Mesodermal cell (in vitro differentiated cells): ENCODE measurements around the gene CNOT4.
"Not testable (repeated sequence)": the region's sequence is repeated elsewhere in the genome, so short reads cannot be mapped to it uniquely, and the experiment has no call there.

Source experiments
- H3K27ac ChIP-seq: 2 replicates; pipeline ENCODE4 v1.7.0; 2013; ENCODE audit warnings: mild to moderate bottlenecking, low read depth, low read length, moderate library complexity; ENCODE audit not compliant: severe bottlenecking
- H3K36me3 ChIP-seq: 2 replicates; pipeline ENCODE4 v1.7.1; 2013; ENCODE audit warnings: mild to moderate bottlenecking, low read length, moderate library complexity; ENCODE audit not compliant: control insufficient read depth, insufficient read depth
- H3K4me1 ChIP-seq: one replicate; pipeline ENCODE4 v1.7.1; 2013; ENCODE audit warnings: mild to moderate bottlenecking, low read length; ENCODE audit not compliant: insufficient read depth, control insufficient read depth, poor library complexity, severe bottlenecking
- H3K4me3 ChIP-seq: 2 replicates; pipeline ENCODE4 v1.7.0; 2013; ENCODE audit warnings: low read length, control low read depth, mild to moderate bottlenecking; ENCODE audit not compliant: insufficient read depth, poor library complexity, severe bottlenecking; ENCODE audit errors: extremely low read depth
- H3K9me3 ChIP-seq: 2 replicates; pipeline ENCODE4 v1.7.1; 2013; ENCODE audit warnings: mild to moderate bottlenecking, low read length, moderate library complexity; ENCODE audit not compliant: control insufficient read depth
- WGBS, 2 experiments: methylation state at CpG; one replicate each; pipeline ENCODE4 v1.1.5; 2013; ENCODE audit warnings: missing lambda C conversion rate in 2 of 2; ENCODE audit not compliant: insufficient coverage in 2 of 2; 5-methylcytosine and 5-hydroxymethylcytosine counted together

The CNOT4 gene

GRCh38 chr7:135328053-135328452 is 181.8 kb downstream of the CNOT4 start:
- Histone ChIP-seq H3K4me3 (no peak overlapping the region), H3K36me3 (no peaks in the 10 kb centered on the region), H3K4me1 (no peaks in the 10 kb centered on the region), H3K27ac (no peak overlapping the region), H3K9me3 (no peaks in the 10 kb centered on the region)
- 100% methylated on average over 1 of the region's 3 CpGs; no CpG with 5 or more reads in 1 of the 2 experiments for WGBS, 2 experiments

GRCh38 chr7:135327458-135327857 is 182.4 kb downstream of the CNOT4 start:
- Histone ChIP-seq H3K9me3 (no peaks in the 10 kb centered on the region), H3K36me3 (no peaks in the 10 kb centered on the region), H3K4me3 (no peak overlapping the region), H3K27ac (no peak overlapping the region), H3K4me1 (no peaks in the 10 kb centered on the region)
- 93 to 100% methylated on average over 2 to 3 of the region's 3 CpGs for WGBS, 2 experiments

- Histone ChIP-seq H3K36me3 (no peaks in the 10 kb centered on the region), H3K4me3 (no peak overlapping the region), H3K27ac (no peak overlapping the region), H3K4me1 (no peaks in the 10 kb centered on the region), H3K9me3 (no peaks in the 10 kb centered on the region)
These were observed 183.1 kb downstream of the CNOT4 start for GRCh38 chr7:135326636-135327280.

- WGBS, 2 experiments = 71 to 89% methylated on average over 1 of the region's 1 CpG
- H3K4me3 ChIP-seq = no peak overlapping the region
- H3K36me3 ChIP-seq = no peaks in the 10 kb centered on the region
- H3K4me1 ChIP-seq = no peaks in the 10 kb centered on the region
- H3K9me3 ChIP-seq = no peaks in the 10 kb centered on the region
- no peak overlapping the region for H3K27ac ChIP-seq
These were observed 187.1 kb downstream of the CNOT4 start for GRCh38 chr7:135322571-135323340.

GRCh38 chr7:135321556-135321955 is 188.3 kb downstream of the CNOT4 start:
- no peaks in the 10 kb centered on the region for H3K9me3 ChIP-seq
- no peaks in the 10 kb centered on the region for H3K36me3 ChIP-seq
- H3K4me1 ChIP-seq = no peaks in the 10 kb centered on the region
- H3K4me3 ChIP-seq = no peak overlapping the region
- no peak overlapping the region for H3K27ac ChIP-seq
- WGBS, 2 experiments = 63 to 96% methylated on average over 2 to 3 of the region's 4 CpGs

GRCh38 chr7:135320953-135321352 is 188.9 kb downstream of the CNOT4 start:
- H3K9me3 ChIP-seq, H3K4me1 ChIP-seq, H3K4me3 ChIP-seq, H3K27ac ChIP-seq, H3K36me3 ChIP-seq: not testable (repeated sequence)
- 88 to 96% methylated on average over 6 of the region's 6 CpGs for WGBS, 2 experiments

- Histone ChIP-seq H3K4me3 (no peak overlapping the region), H3K27ac (no peak overlapping the region), H3K9me3 (no peaks in the 10 kb centered on the region), H3K4me1 (no peaks in the 10 kb centered on the region), H3K36me3 (no peaks in the 10 kb centered on the region)
- WGBS, 2 experiments = 89 to 92% methylated on average over 7 to 8 of the region's 8 CpGs
These were observed 189.6 kb downstream of the CNOT4 start for GRCh38 chr7:135320268-135320667.

- 72 to 85% methylated on average over 5 to 10 of the region's 10 CpGs for WGBS, 2 experiments
- no peak overlapping the region for H3K27ac ChIP-seq
- no peak overlapping the region for H3K4me3 ChIP-seq
- no peaks in the 10 kb centered on the region for H3K36me3 ChIP-seq
- no peaks in the 10 kb centered on the region for H3K9me3 ChIP-seq
- no peaks in the 10 kb centered on the region for H3K4me1 ChIP-seq
These were observed 192.1 kb downstream of the CNOT4 start for GRCh38 chr7:135317676-135318325.

GRCh38 chr7:135316648-135317313 is 193.1 kb downstream of the CNOT4 start:
- WGBS, 2 experiments = 83 to 90% methylated on average over 6 to 8 of the region's 8 CpGs
- Histone ChIP-seq H3K4me1 (no peaks in the 10 kb centered on the region), H3K9me3 (no peaks in the 10 kb centered on the region), H3K36me3 (no peaks in the 10 kb centered on the region), H3K27ac (no peak overlapping the region), H3K4me3 (no peak overlapping the region)

GRCh38 chr7:135313971-135314370 is 195.9 kb downstream of the CNOT4 start:
- WGBS, 2 experiments = 87 to 91% methylated on average over 9 of the region's 10 CpGs
- H3K4me3 ChIP-seq = no peak overlapping the region

More at GRCh38 chr7:135313971-135314370, 195.9 kb downstream of the CNOT4 start:
- Histone ChIP-seq H3K9me3 (no peaks in the 10 kb centered on the region), H3K4me1 (no peaks in the 10 kb centered on the region), H3K36me3 (no peaks in the 10 kb centered on the region), H3K27ac (no peak overlapping the region)
